Measurements from ENCODE around the gene SERPINB7. TPM values are rescaled to one million over a fixed set of nuclear protein-coding genes. Genes with fewer than 3 reads are reported as not detected.

SERPINB7 gene
- total RNA-seq, 1 experiment from 2014 or later = not detected

DNA sequence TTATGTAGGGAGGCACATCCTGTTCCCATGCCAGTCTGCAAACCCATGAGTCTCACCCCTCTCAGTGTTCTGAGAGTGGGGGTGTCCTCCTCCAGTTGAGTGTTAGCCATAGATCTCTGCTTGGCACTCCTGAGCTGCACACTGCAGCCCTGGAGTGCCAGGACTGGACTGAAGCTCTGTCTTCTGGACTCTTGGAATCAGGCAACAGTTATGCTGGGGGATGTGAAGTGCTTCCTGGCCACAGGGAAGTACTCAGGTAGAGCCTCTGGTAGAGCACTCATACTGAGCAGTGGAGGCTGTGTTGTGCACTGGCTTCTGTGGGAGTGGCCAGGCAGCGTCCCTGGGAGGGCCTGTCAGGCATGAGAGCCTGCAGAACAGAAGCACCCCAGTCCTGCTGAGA, 43.0 kb downstream of the SERPINB7 start:
- Histone ChIP-seq H3K36me3 (no peaks in the 10 kb centered on the region), H3K27ac (no peak overlapping the region), H3K27me3 (no peaks in the 10 kb centered on the region), H3K4me1 (no peaks in the 10 kb centered on the region), H3K4me3 (no peak overlapping the region), H3K9me3 (replicated peaks) (no peaks in the 10 kb centered on the region)
- DNase-seq = no peak

DNA sequence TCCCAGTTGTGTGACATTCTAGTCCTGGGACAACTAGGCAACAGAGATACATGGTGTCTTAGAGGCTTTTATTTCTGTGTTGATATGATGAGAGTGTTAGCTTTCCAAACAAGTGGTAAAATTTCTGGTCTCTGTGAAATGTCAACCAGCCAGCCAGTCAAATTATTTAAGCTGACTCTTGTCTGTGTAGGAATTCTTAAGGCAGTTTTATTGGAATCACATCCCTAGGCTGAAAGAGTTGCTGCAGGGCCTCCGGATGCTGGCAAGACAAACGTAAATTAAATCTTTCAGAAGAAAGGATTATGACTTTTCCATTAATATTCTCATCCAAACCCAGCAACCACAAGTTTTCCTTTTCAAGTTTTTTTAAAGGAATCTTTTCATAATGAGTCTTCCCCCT, 44.6 kb downstream of the SERPINB7 start:
- H3K4me1 ChIP-seq = no peaks in the 10 kb centered on the region
- H3K36me3 ChIP-seq = no peaks in the 10 kb centered on the region
- DNase-seq = no peak
- no peak overlapping the region for H3K4me3 ChIP-seq
- H3K27ac ChIP-seq = no peak overlapping the region
- H3K27me3 ChIP-seq = no peaks in the 10 kb centered on the region
- H3K9me3 ChIP-seq (replicated peaks) = no peaks in the 10 kb centered on the region

DNA sequence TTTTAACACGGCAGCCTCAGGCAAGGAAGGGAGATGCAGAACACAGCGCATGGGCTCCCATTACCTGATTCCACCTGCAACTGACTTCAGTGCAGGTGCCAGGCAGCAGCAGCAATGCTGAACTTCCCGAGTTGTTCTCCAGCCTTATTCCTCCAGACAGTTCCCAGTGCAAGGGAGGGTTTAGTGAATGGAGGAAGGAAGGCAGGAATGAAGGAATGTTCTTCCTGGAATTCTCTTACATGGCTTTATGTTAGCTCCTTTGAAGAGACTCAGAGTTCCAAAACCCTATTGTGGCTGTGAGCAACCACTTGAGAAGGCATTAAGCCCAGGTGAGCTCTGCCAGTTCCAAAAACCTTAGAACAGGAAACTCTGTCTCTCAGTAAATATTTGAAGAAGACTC, 45.5 kb downstream of the SERPINB7 start:
- Histone ChIP-seq H3K27me3 (no peaks in the 10 kb centered on the region), H3K27ac (no peak overlapping the region), H3K36me3 (no peaks in the 10 kb centered on the region), H3K4me3 (no peak overlapping the region), H3K9me3 (replicated peaks) (no peaks in the 10 kb centered on the region), H3K4me1 (no peaks in the 10 kb centered on the region)
- no peak for DNase-seq

DNA sequence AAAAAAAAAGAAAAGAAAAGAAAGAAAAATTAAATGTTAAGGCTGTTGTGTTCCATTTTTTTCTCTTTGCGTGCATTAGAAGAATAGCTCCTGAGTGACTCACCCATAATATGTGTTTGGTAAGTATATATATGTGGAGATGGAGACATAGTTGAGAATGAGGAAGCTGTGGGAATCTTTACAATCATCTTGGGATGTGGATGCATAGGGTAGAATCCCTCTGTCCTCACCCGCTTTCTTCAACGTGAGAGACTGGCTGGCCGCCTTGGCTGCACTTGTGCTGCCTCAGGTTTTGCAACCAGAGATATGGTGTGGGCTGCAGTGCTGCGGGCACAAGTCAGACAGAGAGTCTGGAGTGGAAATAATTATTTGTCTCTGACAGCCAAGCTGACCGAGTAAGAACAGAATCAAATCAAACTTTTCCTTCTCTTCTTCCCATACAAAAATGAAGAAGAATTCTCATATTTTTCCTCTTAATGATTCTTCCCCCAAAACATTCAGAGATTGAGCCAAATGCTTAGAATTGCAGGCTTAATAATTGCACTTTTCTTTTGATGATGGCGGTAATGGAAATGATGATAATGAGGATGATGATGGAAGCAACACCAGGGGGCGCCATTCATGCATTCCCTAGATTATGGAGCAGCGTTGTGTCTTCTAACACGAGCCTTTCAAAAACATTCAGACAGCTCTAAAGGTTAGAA, 48.5 kb downstream of the SERPINB7 start:
- Histone ChIP-seq H3K36me3 (no peaks in the 10 kb centered on the region), H3K4me1 (no peaks in the 10 kb centered on the region), H3K27me3 (no peaks in the 10 kb centered on the region), H3K27ac (no peak overlapping the region), H3K4me3 (no peak overlapping the region), H3K9me3 (replicated peaks) (no peaks in the 10 kb centered on the region)
- DNase-seq = peak; percentile 3 to 53

DNA sequence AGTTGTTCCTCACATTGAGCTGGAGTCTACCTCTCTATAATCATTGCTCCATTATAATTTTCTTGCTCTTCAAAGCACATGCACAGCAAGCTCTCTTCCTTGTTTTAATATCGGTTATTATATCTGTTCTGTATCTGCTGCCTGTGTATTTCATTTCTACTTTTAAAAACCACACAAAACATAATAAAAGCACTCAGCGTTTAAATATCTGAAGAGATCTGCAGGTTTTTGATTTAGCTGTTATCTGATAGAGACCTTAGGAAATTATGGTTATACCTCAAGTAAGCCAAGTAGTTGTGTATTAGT, 49.0 kb downstream of the SERPINB7 start:
- no peaks in the 10 kb centered on the region for H3K9me3 ChIP-seq (replicated peaks)

DNA sequence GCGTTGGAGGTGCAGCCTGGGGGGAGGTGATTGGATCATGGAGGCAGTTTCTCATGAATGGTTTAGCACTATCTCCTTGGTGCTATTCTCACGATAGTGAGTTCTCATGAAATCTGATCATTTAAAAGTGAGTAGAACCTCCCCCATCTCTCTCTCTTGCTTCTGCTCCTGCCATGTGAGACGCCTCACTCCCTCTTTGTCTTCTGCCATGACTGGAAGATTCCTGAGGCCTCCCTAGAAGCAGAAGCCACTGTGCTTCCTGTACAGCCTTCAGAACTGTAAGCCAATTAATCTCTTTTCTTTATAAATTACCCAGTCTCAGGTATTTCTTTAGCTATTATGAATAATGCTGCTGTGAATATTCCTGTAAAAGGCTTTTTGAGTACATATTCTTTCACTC, 52.9 kb downstream of the SERPINB7 start:
- H3K4me3 ChIP-seq = no peak overlapping the region
- no peaks in the 10 kb centered on the region for H3K27me3 ChIP-seq
- no peaks in the 10 kb centered on the region for H3K4me1 ChIP-seq
- no peak overlapping the region for H3K27ac ChIP-seq
- no peak for DNase-seq
- no peaks in the 10 kb centered on the region for H3K36me3 ChIP-seq
- no peaks in the 10 kb centered on the region for H3K9me3 ChIP-seq (replicated peaks)

More for the DNA sequence above, 49.0 kb downstream of the SERPINB7 start:
- H3K4me3 ChIP-seq = no peak overlapping the region
- H3K27ac ChIP-seq = no peak overlapping the region
- DNase-seq = no peak
- H3K27me3 ChIP-seq = no peaks in the 10 kb centered on the region
- H3K4me1 ChIP-seq = no peaks in the 10 kb centered on the region
- H3K36me3 ChIP-seq = no peaks in the 10 kb centered on the region

DNA sequence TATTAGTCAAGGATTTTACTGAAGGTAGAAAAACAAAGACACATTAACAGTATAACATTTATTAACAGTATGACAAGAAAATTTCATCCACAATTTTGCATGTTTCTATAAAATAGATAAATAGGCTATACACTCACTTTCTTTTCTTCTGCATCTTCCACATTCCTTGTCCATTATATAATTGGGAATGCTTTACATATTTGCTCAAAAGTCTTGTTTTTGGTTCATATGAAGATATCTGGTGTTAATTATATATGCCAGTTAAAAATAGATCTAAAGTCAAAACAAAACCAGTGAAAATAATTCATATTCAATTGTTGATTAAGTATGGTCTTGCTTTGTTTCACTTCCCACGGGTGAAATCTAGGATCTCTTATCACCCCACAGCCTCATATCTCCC, 53.4 kb downstream of the SERPINB7 start:
- Histone ChIP-seq H3K27me3 (no peaks in the 10 kb centered on the region), H3K4me3 (no peak overlapping the region), H3K36me3 (no peaks in the 10 kb centered on the region), H3K9me3 (replicated peaks) (no peaks in the 10 kb centered on the region), H3K4me1 (no peaks in the 10 kb centered on the region), H3K27ac (no peak overlapping the region)
- no peak for DNase-seq

DNA sequence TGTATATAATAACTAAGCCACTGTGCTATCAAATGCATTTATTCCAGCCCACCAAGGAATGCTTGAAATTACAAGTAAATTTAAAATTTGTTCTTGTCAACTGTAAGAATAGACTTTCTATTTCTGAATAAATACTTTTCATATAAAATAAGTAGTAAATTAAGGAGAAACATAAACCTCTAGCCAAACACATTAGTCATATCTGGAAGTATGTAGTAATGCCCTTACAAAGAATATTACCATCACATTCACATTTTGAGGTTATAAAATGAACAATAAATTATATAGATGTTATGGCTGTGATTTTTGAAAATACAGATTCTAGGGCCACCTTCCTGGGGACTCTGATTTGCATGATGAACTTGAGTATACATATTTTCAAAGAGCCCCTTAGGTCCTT, 54.7 kb downstream of the SERPINB7 start:
- Histone ChIP-seq H3K36me3 (no peaks in the 10 kb centered on the region), H3K27ac (no peak overlapping the region), H3K4me1 (no peaks in the 10 kb centered on the region), H3K27me3 (no peaks in the 10 kb centered on the region), H3K9me3 (replicated peaks) (no peaks in the 10 kb centered on the region), H3K4me3 (no peak overlapping the region)
- no peak for DNase-seq

DNA sequence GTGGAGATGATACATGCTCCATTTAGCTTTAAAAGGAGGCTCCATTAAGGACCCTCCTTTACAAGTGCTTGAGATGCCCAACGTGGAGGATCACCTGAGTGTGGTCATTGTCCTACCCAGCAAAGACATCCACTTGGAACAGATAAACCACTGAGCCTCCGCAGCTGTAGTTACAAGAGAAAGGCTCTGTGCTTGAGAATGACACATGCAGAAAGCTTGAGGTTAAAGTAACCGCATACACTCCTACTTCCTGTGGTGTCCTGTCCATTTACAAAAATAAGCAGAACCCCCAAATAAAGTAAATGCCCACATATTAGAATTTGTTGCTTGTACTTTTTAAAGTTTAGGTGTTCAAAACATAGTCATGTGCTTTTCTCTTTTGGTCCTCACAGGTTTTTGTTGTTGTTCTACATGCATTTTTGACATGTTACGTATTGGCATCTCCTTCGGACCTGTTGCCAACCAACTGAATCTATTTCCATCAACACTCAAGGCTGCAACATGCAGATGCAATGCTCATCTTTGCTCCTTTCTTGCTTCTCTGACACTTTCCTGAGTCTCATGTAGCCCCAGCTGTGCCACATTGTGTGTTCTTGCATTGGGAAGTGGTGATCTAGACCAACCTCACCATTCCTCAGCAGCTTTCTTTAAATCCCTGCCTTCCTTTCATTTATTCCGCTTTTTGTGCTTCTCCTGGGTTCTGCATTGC, 56.0 kb downstream of the SERPINB7 start:
- Histone ChIP-seq H3K4me1 (no peaks in the 10 kb centered on the region), H3K36me3 (no peaks in the 10 kb centered on the region), H3K27me3 (no peaks in the 10 kb centered on the region), H3K9me3 (replicated peaks) (no peaks in the 10 kb centered on the region), H3K27ac (no peak overlapping the region), H3K4me3 (no peak overlapping the region)
- no peak for DNase-seq

DNA sequence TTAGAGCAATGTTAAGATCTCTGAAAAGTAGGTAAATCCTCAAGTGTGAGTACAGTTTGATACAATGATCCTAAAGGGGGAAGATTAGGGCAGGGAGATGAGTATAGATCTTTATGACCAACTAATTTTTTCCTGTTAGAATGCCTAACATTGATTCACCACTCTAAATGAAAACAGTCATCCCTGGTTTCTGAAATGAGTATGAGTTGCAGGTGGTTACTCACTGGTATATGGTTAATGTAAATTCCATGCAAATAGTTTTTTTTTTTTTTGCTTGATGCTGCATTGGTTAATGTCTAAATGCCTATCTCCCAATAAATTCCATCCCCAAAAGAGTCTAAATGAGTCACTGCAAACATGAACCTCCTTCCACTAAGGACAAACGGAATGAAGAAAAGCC, 57.3 kb downstream of the SERPINB7 start:
- Histone ChIP-seq H3K9me3 (replicated peaks) (no peaks in the 10 kb centered on the region), H3K36me3 (no peaks in the 10 kb centered on the region), H3K27me3 (no peaks in the 10 kb centered on the region), H3K4me1 (no peaks in the 10 kb centered on the region), H3K4me3 (no peak overlapping the region), H3K27ac (no peak overlapping the region)
- DNase-seq = no peak

DNA sequence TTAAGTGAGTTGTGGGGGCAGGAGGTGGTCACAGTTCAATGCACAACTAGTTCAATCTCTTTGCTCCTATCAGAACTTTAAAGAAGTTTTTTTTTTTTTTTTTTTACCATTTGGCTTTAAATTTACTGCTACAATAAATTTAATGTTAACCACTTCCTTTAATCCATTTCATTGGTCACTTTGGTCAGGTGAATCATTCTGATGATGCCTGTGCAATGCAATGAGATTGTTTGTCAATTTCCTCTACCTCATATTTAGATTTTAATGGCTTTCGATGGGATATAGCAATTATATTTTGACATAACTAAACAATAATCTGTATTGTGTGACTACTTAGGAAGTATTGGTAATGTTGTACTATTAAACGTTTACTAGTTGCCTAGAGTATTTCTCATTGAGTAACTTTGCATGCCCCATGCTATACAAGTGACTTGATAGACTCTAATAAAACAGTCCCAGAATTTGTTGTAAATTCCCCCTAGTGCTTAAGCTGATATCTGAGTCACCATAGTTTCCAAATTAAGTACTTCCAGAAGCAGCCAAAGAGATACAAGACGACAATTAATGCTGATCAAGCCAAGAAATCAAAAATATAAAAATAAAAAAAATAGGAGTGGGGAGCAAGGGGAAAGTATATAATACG, 59.4 kb downstream of the SERPINB7 start:
- DNase-seq = no peak

DNA sequence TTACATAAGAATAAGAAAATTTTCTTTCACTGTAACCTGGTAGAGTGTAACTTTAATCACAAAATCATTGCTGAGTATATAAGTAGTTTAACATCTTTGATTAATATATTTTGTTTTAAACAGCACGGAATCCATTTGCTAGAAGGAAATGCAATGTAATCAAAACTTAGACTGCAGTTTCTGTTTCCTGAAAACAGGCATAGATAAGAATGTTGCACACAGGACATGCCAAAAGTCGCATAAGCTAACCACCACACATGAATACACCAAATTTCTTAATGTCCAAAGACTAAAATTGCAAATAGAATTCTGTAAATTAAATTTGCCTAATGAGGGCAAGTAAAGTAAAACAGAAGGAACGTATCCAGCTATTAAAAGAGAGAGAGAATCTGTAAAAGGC, 61.2 kb downstream of the SERPINB7 start:
- H3K27me3 ChIP-seq = no peaks in the 10 kb centered on the region
- no peaks in the 10 kb centered on the region for H3K36me3 ChIP-seq
- no peaks in the 10 kb centered on the region for H3K9me3 ChIP-seq (replicated peaks)
- no peak for DNase-seq
- H3K4me3 ChIP-seq = no peak overlapping the region
- no peak overlapping the region for H3K27ac ChIP-seq
- no peaks in the 10 kb centered on the region for H3K4me1 ChIP-seq

More for the DNA sequence above, 59.4 kb downstream of the SERPINB7 start:
- Histone ChIP-seq H3K36me3 (no peaks in the 10 kb centered on the region), H3K27me3 (no peaks in the 10 kb centered on the region), H3K4me3 (no peak overlapping the region), H3K4me1 (no peaks in the 10 kb centered on the region), H3K9me3 (replicated peaks) (no peaks in the 10 kb centered on the region), H3K27ac (no peak overlapping the region)

DNA sequence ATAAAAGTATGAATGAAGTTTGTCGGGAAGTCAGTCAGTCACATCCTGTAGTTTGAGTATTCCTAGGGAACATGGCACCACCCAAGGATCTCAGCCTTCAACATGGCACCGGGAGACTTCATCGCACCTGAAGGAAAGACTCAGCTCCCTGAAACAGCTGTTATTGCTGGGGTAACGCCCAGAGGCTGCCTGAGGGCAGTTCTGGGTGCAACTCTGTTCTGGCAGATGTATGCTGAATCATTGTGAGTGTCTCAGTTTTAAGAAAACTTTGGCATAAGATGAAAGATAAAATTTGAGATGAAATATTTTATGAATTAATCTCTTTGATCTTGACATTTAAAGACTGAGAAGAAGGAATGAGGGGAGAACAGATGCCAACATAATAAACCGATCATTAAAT, 62.4 kb downstream of the SERPINB7 start:
- H3K27me3 ChIP-seq = no peaks in the 10 kb centered on the region
- H3K27ac ChIP-seq = no peak overlapping the region
- H3K9me3 ChIP-seq (replicated peaks) = no peaks in the 10 kb centered on the region
- H3K4me1 ChIP-seq = no peaks in the 10 kb centered on the region
- no peak for DNase-seq
- H3K36me3 ChIP-seq = no peaks in the 10 kb centered on the region
- no peak overlapping the region for H3K4me3 ChIP-seq

DNA sequence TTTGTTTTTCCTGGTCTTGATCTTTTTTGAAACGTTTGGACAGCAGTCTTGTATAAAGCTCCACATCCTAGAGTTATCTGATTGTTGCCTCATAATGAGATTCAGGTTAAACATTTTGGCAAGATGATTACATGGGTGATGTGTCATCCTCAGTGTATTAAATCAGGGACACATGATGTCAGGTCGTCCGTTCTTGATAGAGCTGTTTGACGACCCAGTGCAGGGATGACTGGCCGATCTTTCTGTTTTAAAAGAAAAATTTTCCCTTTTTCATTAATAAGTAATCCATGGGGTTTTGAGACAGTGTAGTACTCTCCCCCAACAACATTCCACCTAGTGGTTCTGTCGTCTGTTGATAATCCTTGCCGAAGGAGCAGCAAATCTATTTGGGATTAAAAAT, 67.8 kb downstream of the SERPINB7 start:
- no peak for DNase-seq
- H3K4me1 ChIP-seq = no peaks in the 10 kb centered on the region
- H3K4me3 ChIP-seq = no peak overlapping the region
- no peaks in the 10 kb centered on the region for H3K36me3 ChIP-seq
- H3K27ac ChIP-seq = no peak overlapping the region
- H3K9me3 ChIP-seq (replicated peaks) = no peaks in the 10 kb centered on the region
- no peaks in the 10 kb centered on the region for H3K27me3 ChIP-seq

DNA sequence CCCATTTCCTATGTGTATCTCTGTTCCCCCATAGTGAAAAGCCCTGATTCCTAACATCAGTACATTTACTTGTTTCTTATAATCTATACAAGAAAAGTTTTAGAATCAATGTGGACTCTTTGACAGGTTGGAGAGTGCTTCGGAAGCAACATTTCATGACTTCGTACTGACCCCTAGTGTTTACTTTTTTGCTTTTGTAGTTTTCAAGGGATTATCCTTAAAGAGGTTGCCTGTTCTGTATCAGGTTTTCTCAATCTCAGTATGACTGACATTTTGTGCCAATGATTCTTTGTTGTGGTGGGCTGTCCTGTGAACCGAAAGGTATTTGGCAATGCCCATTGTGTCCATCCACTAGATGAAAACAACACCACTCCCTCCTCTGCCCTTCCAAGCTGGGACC, 69.0 kb downstream of the SERPINB7 start:
- no peaks in the 10 kb centered on the region for H3K36me3 ChIP-seq
- H3K4me3 ChIP-seq = no peak overlapping the region
- H3K9me3 ChIP-seq (replicated peaks) = no peaks in the 10 kb centered on the region
- H3K4me1 ChIP-seq = no peaks in the 10 kb centered on the region
- H3K27me3 ChIP-seq = no peaks in the 10 kb centered on the region
- H3K27ac ChIP-seq = no peak overlapping the region
- DNase-seq = peak in 1 of 2 experiments; percentile 8

All from SJCRH30 (cell line).